Tibial nerve (tissue), 4 donors: ENCODE data around the gene ADAMTSL1. TPM values are rescaled to one million over a fixed set of nuclear protein-coding genes. Genes with fewer than 3 reads are reported as not detected.

Source experiments
- DNase-seq, 2 donors: peaks; one replicate each; pipeline ENCODE4 v3.0.0-alpha.2; 2019; ENCODE audit warnings: low spot score in 2 of 2
- H3K27ac ChIP-seq, 4 donors: fragments of 200-600 bp; sonication (generic) in 3 of 4; one replicate each; pipeline ENCODE4 v1.5.1; 2017 to 2019; ENCODE audit warnings: mild to moderate bottlenecking in 1 of 4
- H3K27me3 ChIP-seq, 2 donors: fragments of 200-600 bp; sonication (generic) in 1 of 2; one replicate each; pipeline versions ENCODE4 v1.5.1 to v1.6.0; 2017 to 2019
- H3K36me3 ChIP-seq, 3 donors: fragments of 200-600 bp; sonication (generic); one replicate each; pipeline ENCODE4 v1.5.1; 2018 to 2019
- H3K4me1 ChIP-seq, 4 donors: fragments of 200-600 bp; sonication (generic) in 3 of 4; one replicate each; pipeline ENCODE4 v1.5.1; 2017 to 2019
- H3K4me3 ChIP-seq, 4 donors: fragments of 200-600 bp; sonication (generic) in 3 of 4; one replicate each; pipeline ENCODE4 v1.5.1; 2017 to 2019; ENCODE audit warnings: mild to moderate bottlenecking in 1 of 4, moderate library complexity in 1 of 4
- H3K9me3 ChIP-seq, 4 donors: fragments of 200-600 bp; sonication (generic) in 3 of 4; one replicate each; pipeline ENCODE4 v1.5.1; 2017 to 2019
- EP300 ChIP-seq, 2 donors: sonication (generic); formaldehyde crosslinking; IDR thresholded peaks; one replicate each; pipeline ENCODE4 v1.6.1; 2017; ENCODE audit warnings: antibody characterized with exemption in 2 of 2, mild to moderate bottlenecking in 1 of 2
- POLR2A ChIP-seq, 2 donors: fragments of 450-650 bp; IDR thresholded peaks; one replicate each; pipeline ENCODE4 v1.6.1; 2017; ENCODE audit warnings: antibody characterized with exemption in 2 of 2, mild to moderate bottlenecking in 2 of 2, moderate library complexity in 2 of 2
- WGBS, 2 donors: methylation state at CpG; one replicate each; pipeline ENCODE4 v1.1.5; 2018; 5-methylcytosine and 5-hydroxymethylcytosine counted together
- total RNA-seq, 4 donors: library from RNA; depleted of rRNA; stranded (reverse); fragments of >200 nt; gene quantifications; one replicate each; pipeline ENCODE4 v1.1.0, GENCODE V29; 2016
- TF ChIP-seq, protein P1 (sequence below), 5 experiments: fragments of 200-600 bp in 3 of 5; fragments of 450-650 bp in 2 of 5; sonication (generic) in 3 of 5; IDR thresholded peaks; one replicate each; pipeline ENCODE4 v1.5.1; 2016 to 2019; ENCODE audit warnings: antibody characterized with exemption in 5 of 5, mild to moderate bottlenecking in 3 of 5, moderate library complexity in 2 of 5

Gene ADAMTSL1
- total RNA-seq, 4 donors from 2014 or later: 11.9 to 27.1 (median 21.3) TPM

DNA sequence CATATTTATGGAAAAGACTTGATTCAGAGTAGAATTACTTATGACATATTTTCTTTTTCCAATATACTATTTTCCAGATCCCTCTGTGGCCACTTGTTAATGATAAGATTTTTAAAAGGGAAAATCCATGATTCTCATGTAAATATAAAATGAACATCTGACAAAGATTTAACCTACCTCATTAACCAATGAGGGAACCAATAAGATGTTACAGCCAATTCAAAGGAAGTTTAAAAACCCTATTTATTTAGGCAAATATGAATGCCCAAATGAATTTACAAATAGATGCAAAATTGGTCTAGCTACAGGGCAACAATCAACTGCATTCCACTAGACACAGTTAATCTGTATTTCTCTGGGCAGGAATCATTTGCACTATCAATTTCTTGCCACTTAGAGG is 226.8 kb downstream of the ADAMTSL1 start:
- no peak overlapping the region for H3K4me3 ChIP-seq
- no peaks in the 10 kb centered on the region for H3K36me3 ChIP-seq
- peaks cover 0 to 34% (median 16%) of the 10 kb centered on the region in 4 donors for H3K4me1 ChIP-seq
- H3K27me3 ChIP-seq: no peaks in the 10 kb centered on the region
- no peak for DNase-seq
- H3K9me3 ChIP-seq: no peaks in the 10 kb centered on the region
- TF ChIP-seq, protein P1, sequence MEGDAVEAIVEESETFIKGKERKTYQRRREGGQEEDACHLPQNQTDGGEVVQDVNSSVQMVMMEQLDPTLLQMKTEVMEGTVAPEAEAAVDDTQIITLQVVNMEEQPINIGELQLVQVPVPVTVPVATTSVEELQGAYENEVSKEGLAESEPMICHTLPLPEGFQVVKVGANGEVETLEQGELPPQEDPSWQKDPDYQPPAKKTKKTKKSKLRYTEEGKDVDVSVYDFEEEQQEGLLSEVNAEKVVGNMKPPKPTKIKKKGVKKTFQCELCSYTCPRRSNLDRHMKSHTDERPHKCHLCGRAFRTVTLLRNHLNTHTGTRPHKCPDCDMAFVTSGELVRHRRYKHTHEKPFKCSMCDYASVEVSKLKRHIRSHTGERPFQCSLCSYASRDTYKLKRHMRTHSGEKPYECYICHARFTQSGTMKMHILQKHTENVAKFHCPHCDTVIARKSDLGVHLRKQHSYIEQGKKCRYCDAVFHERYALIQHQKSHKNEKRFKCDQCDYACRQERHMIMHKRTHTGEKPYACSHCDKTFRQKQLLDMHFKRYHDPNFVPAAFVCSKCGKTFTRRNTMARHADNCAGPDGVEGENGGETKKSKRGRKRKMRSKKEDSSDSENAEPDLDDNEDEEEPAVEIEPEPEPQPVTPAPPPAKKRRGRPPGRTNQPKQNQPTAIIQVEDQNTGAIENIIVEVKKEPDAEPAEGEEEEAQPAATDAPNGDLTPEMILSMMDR (IDR thresholded peaks at IDR 0.05): no peak
- TF ChIP-seq POLR2A (IDR thresholded peaks at IDR 0.05) (no peak), EP300 (IDR thresholded peaks at IDR 0.05) (no peak)
- H3K27ac ChIP-seq: peak overlapping the region in 2 of 4 donors; percentile 31 to 79

GRCh38 chr9:18703151-18703900 is 229.4 kb downstream of the ADAMTSL1 start:
- no peak for DNase-seq
- WGBS, 2 donors: 48 to 51% methylated on average over 5 of the region's 5 CpGs
- Histone ChIP-seq H3K36me3 (no peaks in the 10 kb centered on the region), H3K27me3 (no peaks in the 10 kb centered on the region), H3K27ac (peak overlapping the region in 3 of 4 donors; percentile 23 to 77 (median 34)), H3K4me1 (peaks cover 0 to 60% (median 34%) of the 10 kb centered on the region in 4 donors), H3K9me3 (no peaks in the 10 kb centered on the region), H3K4me3 (no peak overlapping the region)
- TF ChIP-seq, protein P1 (IDR thresholded peaks at IDR 0.05): no peak
- no peak for TF ChIP-seq EP300 (IDR thresholded peaks at IDR 0.05)
- no peak for TF ChIP-seq POLR2A (IDR thresholded peaks at IDR 0.05)

DNA sequence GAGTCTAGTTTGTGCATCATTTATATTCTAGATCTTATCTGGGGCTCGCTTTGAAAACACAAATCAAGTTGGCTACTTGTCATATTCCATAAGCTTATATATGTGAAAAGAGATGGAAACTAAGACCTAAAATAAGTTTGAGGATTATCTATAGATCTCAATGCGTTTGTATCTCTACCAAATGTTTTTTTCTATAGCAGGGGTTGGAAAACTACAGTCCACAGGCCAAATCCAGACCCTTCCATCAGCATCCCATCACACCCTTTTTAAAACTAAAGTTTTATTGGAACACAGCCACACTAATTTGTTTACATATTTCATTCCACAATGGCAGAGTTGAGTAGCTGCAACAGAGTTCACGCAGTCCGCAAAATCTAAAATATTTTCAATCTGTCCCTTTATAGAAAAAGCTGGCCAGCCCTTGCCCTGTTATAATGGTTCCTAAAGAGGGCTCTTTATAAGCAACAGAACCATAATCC is 230.0 kb downstream of the ADAMTSL1 start:
- no peak overlapping the region for H3K4me3 ChIP-seq
- H3K36me3 ChIP-seq: no peaks in the 10 kb centered on the region
- no peak for DNase-seq
- no peaks in the 10 kb centered on the region for H3K9me3 ChIP-seq
- peaks cover 0 to 62% (median 37%) of the 10 kb centered on the region in 4 donors for H3K4me1 ChIP-seq
- H3K27me3 ChIP-seq: no peaks in the 10 kb centered on the region
- 53 to 54% methylated on average over 4 of the region's 4 CpGs for WGBS, 2 donors
- H3K27ac ChIP-seq: peak overlapping the region in 2 of 4 donors; percentile 32 to 77
- no peak for TF ChIP-seq POLR2A (IDR thresholded peaks at IDR 0.05)

DNA sequence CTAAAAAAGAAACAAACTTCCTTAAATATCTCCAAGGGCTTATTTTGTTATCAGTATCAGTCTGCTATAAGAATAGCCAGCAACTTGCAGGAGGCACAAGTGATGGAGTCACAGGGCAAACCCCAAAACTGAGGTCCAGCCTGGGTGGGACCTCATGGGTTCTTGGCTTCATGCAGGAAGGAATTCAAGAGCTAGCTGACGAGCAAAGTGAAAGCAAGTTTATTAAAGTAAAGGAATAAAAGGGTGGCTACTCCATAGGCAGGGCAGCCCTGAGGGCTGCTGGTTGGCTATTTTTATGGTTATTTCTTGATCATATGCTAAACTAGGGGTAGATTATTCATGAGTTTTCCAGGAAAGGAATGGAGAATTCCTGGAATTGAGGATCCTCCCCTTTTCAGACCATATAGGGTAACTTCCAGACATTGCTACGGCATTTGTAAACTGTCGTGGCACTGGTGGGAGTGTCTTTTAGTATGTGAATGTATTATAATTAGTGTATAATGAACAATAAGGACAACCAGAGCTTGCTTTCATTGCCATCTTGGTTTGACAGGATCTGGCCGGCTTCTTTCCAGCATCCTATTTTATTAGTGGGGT is 231.9 kb downstream of the ADAMTSL1 start:
- Histone ChIP-seq H3K27ac (peak overlapping the region in 2 of 4 donors; percentile 70 to 77), H3K9me3 (no peaks in the 10 kb centered on the region), H3K27me3 (no peaks in the 10 kb centered on the region), H3K36me3 (no peaks in the 10 kb centered on the region), H3K4me3 (peak overlapping the region in 1 of 4 donors; percentile 13), H3K4me1 (peaks cover 0 to 57% (median 32%) of the 10 kb centered on the region in 4 donors)
- TF ChIP-seq EP300 (IDR thresholded peaks at IDR 0.05): no peak
- TF ChIP-seq POLR2A (IDR thresholded peaks at IDR 0.05): no peak
- TF ChIP-seq, protein P1 (IDR thresholded peaks at IDR 0.05): no peak
- WGBS, 2 donors: 21 to 32% methylated on average over 4 of the region's 4 CpGs
- DNase-seq: no peak

- WGBS, 2 donors: 77 to 85% methylated on average over 9 to 11 of the region's 11 CpGs
- DNase-seq: no peak
- Histone ChIP-seq H3K27ac (peak overlapping the region in 2 of 4 donors; percentile 70 to 77), H3K4me1 (peaks cover 0 to 57% (median 32%) of the 10 kb centered on the region in 4 donors), H3K4me3 (no peak overlapping the region), H3K9me3 (no peaks in the 10 kb centered on the region), H3K27me3 (no peaks in the 10 kb centered on the region), H3K36me3 (no peaks in the 10 kb centered on the region)
- TF ChIP-seq EP300 (IDR thresholded peaks at IDR 0.05) (no peak), POLR2A (IDR thresholded peaks at IDR 0.05) (no peak)
- TF ChIP-seq, protein P1 (IDR thresholded peaks at IDR 0.05): no peak
These were observed 232.7 kb downstream of the ADAMTSL1 start for GRCh38 chr9:18706648-18707047.
